ENCODE data around the gene SREBF2. TPM values are rescaled to one million over a fixed set of nuclear protein-coding genes. Genes with fewer than 3 reads are reported as not detected.

The SREBF2 gene
- total RNA-seq, 1 experiment from 2014 or later, result 129 TPM

DNA sequence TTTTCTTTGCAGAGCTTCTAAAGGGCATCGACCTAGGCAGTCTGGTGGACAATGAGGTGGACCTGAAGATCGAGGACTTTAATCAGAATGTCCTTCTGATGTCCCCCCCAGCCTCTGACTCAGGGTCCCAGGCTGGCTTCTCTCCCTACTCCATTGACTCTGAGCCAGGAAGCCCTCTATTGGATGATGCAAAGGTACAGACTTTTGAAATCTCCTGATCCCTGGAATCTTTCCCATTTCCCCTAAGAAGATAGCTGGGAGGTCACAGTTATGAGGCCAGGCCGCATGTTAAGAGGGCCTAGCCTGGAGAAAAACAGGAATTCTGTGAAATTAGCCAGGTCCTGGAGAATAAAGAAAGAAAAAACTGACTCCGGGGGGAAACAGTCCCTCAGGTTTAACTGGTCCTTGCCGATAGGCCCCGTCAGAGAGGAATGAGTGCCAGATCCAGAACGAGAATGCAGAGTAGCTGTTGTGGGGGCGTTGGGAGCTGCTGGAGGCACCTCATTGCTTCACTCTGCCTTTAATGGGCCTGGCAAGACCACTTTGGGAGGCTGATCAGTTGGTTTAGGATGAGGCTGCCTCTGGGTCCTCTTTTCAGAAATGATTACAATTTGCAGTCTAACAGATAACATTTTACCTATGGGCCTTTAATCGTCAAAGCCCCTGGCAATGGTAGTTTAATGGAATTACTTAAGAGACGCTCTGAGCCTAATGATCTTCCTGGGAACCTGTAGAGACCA is 42.8 kb downstream of the SREBF2 start:
- intact Hi-C loops (cut with micrococcal nuclease), result no loop called here
- Histone ChIP-seq H4K20me1 (ENCODE audit: insufficient read depth) (no peaks in the 10 kb centered on the region), H3K9me2 (ENCODE audit: insufficient read depth) (no peaks in the 10 kb centered on the region), H3K27me3 (ENCODE audit: insufficient read depth, low read length) (no peaks in the 10 kb centered on the region), H3K9me3 (ENCODE audit: control insufficient read depth in 1 of 2, insufficient read depth in 1 of 2, low read depth in 1 of 2, low read length in 2 of 2) (no peaks in the 10 kb centered on the region), H3K79me2 (ENCODE audit: insufficient read depth, low read length) (no peaks in the 10 kb centered on the region), H3K4me1 (ENCODE audit: control insufficient read depth in 1 of 2, insufficient read depth in 2 of 2, low read length in 2 of 2) (no peaks in the 10 kb centered on the region), H3K36me3 (ENCODE audit: control insufficient read depth in 1 of 2, insufficient read depth in 2 of 2, low read length in 2 of 2) (peaks cover 23 to 49% of the 10 kb centered on the region in 2 experiments; a peak in 3 of 4 replicates), H3K4me3 (replicated peaks in 1 of 2; ENCODE audit: low read depth in 1 of 2, low read length in 2 of 2) (no peak overlapping the region), H3K9ac (ENCODE audit: low read length) (no peak overlapping the region), H3K4me2 (ENCODE audit: low read length) (no peak overlapping the region), H2AFZ (ENCODE audit: low read depth, low read length, poor library complexity, severe bottlenecking) (no peak overlapping the region), H3K27ac (ENCODE audit: low read depth, low read length) (no peak overlapping the region)
- POLR2A ChIA-PET, result no interaction called here
- no peak for ATAC-seq
- CTCF ChIA-PET, result no interaction called here
- RAD21 ChIA-PET (ENCODE audit: low non-redundant PET in 1 of 2, low total read pairs in 2 of 2, uncharacterized antibody in 2 of 2, unreplicated experiment in 2 of 2), result no interaction called here
- no peak for DNase-seq (ENCODE audit: low read depth, low spot score)
- no TSS peak for BruUV-seq (replicated peaks)
- TF ChIP-seq ELF1 (IDR thresholded peaks at IDR 0.05; ENCODE audit: borderline replicate concordance, low read depth), result no peak
- TF ChIP-seq POLR2AphosphoS5 (IDR thresholded peaks at IDR 0.05; ENCODE audit: low read depth, low read length), result no peak
- no peak for TF ChIP-seq ZFX (IDR thresholded peaks at IDR 0.05)
- TF ChIP-seq SIN3A (IDR thresholded peaks at IDR 0.05; ENCODE audit: low read depth), result no peak
- TF ChIP-seq, protein P1, sequence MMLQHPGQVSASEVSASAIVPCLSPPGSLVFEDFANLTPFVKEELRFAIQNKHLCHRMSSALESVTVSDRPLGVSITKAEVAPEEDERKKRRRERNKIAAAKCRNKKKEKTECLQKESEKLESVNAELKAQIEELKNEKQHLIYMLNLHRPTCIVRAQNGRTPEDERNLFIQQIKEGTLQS (IDR thresholded peaks at IDR 0.05), result no peak
- TF ChIP-seq EGR1 (IDR thresholded peaks at IDR 0.05; ENCODE audit: low read depth), result no peak
- no peak for TF ChIP-seq EZH2 (IDR thresholded peaks at IDR 0.05)
- TF ChIP-seq RAD21 (IDR thresholded peaks at IDR 0.05; ENCODE audit: low read depth), result no peak
- TF ChIP-seq, protein P2, sequence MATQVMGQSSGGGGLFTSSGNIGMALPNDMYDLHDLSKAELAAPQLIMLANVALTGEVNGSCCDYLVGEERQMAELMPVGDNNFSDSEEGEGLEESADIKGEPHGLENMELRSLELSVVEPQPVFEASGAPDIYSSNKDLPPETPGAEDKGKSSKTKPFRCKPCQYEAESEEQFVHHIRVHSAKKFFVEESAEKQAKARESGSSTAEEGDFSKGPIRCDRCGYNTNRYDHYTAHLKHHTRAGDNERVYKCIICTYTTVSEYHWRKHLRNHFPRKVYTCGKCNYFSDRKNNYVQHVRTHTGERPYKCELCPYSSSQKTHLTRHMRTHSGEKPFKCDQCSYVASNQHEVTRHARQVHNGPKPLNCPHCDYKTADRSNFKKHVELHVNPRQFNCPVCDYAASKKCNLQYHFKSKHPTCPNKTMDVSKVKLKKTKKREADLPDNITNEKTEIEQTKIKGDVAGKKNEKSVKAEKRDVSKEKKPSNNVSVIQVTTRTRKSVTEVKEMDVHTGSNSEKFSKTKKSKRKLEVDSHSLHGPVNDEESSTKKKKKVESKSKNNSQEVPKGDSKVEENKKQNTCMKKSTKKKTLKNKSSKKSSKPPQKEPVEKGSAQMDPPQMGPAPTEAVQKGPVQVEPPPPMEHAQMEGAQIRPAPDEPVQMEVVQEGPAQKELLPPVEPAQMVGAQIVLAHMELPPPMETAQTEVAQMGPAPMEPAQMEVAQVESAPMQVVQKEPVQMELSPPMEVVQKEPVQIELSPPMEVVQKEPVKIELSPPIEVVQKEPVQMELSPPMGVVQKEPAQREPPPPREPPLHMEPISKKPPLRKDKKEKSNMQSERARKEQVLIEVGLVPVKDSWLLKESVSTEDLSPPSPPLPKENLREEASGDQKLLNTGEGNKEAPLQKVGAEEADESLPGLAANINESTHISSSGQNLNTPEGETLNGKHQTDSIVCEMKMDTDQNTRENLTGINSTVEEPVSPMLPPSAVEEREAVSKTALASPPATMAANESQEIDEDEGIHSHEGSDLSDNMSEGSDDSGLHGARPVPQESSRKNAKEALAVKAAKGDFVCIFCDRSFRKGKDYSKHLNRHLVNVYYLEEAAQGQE (IDR thresholded peaks at IDR 0.05; ENCODE audit: low read depth), result no peak
- TF ChIP-seq SP1 (IDR thresholded peaks at IDR 0.05; ENCODE audit: low read depth), result no peak
- TF ChIP-seq CEBPB (IDR thresholded peaks at IDR 0.05; ENCODE audit: low read depth), result no peak
- no peak for TF ChIP-seq YY1 (IDR thresholded peaks at IDR 0.05; ENCODE audit: extremely low read depth, insufficient replicate concordance, low read depth, low read length)
- TF ChIP-seq EZH2phosphoT487 (IDR thresholded peaks at IDR 0.05; ENCODE audit: borderline replicate concordance), result no peak
- no peak for TF ChIP-seq ZNF274 (IDR thresholded peaks at IDR 0.05; ENCODE audit: low read depth, low read length)
- TF ChIP-seq, protein P3, sequence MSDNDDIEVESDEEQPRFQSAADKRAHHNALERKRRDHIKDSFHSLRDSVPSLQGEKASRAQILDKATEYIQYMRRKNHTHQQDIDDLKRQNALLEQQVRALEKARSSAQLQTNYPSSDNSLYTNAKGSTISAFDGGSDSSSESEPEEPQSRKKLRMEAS (IDR thresholded peaks at IDR 0.05), result no peak
- TF ChIP-seq CBX3 (IDR thresholded peaks at IDR 0.05; ENCODE audit: low read depth), result no peak
- no peak for TF ChIP-seq TCF7L2 (IDR thresholded peaks at IDR 0.05; ENCODE audit: borderline replicate concordance, extremely low read depth, insufficient read depth, insufficient read length)
- TF ChIP-seq, protein P4, sequence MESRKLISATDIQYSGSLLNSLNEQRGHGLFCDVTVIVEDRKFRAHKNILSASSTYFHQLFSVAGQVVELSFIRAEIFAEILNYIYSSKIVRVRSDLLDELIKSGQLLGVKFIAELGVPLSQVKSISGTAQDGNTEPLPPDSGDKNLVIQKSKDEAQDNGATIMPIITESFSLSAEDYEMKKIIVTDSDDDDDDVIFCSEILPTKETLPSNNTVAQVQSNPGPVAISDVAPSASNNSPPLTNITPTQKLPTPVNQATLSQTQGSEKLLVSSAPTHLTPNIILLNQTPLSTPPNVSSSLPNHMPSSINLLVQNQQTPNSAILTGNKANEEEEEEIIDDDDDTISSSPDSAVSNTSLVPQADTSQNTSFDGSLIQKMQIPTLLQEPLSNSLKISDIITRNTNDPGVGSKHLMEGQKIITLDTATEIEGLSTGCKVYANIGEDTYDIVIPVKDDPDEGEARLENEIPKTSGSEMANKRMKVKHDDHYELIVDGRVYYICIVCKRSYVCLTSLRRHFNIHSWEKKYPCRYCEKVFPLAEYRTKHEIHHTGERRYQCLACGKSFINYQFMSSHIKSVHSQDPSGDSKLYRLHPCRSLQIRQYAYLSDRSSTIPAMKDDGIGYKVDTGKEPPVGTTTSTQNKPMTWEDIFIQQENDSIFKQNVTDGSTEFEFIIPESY (IDR thresholded peaks at IDR 0.05; ENCODE audit: extremely low read depth, insufficient replicate concordance, low read length), result no peak
